HG03442 (cell line): ENCODE results near the gene PHACTR1.

Source experiments
- ATAC-seq: cut with Tn5 transposase; IDR thresholded peaks from one replicate; pipeline ENCODE4 v1.9.1; 2021; ENCODE audit warnings: mild to moderate bottlenecking, moderate library complexity; ENCODE audit not compliant: unreplicated experiment

The PHACTR1 gene

DNA sequence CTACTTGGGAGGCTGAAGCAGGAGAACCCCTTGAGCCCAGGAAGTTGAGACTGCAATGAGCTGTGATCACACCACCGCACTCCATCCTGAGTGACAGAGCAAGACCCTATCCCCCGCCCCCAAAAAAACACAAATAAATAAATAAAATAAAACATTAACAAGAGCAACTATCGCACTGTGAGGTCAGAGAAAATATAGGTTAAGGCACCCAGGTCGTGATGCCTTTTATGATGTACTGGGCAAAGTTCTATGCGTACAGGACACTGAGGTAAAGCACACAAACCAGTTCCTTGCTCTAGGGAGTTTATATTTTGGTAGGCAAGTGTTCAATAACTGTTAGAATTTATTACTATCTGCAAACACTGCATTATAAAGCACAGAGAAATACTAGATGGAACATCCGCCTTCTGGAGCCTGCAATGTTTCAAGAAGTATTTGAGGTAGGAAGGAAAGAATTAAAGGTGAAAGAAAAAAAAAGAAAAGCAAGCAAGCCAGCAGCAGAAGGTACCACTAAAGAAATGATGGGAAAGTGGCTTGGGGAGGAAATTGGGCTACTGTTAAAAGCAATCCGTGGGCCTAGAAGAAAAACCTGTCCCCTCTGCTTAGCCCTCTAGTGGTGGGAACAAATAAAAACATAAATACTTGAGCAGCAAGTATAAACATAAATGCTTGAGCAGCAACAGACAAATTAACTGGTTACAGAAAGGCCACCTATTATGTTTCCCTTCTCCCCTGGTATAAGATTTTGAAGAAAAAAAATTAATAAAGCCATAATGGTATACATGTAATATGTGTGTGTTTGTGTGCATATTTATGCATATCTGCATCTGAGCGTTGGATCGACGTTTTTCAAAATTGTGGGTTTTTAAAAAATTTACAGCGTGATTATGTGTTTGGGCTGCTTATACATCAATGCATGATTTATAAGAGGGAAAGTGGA is 128.0 kb downstream of the PHACTR1 start:
- ATAC-seq: no peak

DNA sequence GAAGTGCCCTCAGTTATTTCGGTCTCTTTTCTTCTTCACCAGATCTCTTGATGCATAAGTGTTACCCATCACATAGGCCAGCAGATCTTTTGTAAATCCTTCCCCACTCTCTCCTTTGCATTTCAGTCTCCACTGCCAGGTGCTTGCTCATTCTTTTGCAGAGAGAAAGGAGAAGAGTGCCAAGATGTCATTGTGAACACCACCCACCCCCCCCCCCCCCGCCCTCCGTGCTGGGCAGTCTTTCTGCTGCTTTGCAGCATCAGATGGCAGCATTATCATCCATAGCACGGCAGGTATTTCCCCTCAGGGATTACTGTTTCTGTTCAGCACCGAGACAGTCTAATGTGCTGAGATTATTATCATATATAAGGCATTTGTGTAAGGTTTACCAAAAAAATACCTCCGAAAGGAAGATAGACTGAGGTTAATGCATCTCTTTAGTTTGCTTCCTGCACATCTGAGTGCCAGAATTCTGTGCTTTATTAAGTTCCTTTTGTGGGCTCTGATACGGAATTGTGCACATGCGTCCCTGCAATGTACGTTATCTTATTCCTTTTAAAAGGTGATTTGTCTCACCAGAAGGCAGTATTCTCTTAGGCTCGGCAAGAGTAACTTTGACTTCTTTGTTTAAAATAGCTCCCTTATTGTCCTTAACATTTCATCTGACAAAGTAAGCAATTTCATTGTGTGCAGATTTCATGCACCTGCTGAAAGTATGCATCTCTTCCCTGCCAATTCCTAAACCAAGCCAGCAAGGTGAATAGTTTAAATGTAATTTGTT is 128.8 kb downstream of the PHACTR1 start:
- ATAC-seq: no peak

DNA sequence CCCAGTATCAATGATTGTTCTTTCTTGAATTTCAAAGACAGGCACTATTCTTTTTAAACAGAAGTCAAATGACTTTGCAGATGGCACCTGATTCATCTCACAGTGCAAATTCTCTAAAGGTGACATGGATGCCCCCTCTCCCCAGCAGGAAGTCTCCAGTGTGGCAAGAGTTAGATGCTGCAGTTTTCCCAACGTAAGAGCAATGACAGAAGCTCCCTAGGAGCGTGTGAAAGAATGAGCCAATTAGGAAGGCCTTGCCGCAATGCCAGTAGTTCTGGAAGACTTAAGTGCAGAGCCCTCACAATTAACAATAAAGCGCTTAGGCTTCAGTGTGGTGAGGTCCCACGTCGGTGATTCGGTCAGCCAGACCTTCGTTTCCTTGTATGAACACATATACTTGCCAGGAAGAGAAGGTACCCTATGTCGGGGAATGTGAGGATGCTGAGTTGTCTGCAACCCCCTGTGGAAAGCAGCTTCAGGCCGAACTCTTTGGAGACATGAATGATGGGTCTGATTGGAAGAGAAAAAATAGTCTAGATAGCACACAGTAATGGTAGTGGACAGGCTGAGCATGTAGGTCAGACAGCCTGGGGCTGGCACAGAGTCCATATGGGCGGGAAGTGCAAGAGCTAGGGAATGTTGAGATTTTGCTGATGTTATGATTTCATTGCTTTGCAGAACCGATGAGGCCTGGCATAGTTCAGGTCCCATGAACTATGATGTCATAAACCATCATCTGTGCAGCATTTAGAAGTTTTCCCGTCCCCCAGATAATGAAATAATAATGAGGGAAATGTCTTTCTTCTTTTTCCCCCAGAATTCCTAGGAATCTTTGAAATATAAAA is 132.6 kb downstream of the PHACTR1 start:
- ATAC-seq: no peak

DNA sequence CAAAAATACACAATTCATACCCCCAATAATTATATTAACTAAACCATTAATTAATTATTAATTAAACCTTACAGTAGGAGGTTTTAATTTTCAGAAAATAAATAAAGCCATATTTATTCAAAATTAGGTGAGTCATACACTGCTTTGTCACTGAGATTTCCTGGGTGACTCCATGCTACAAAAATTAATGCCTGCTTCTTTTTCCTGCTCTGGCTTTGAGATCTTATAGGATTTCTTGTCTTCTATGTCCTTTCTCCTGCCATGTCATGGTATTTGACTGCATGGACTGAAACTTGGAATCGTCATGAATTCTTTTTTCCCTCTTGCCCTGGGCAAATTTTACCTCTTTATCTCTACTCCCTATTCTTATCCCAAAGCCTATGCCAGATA is 133.2 kb downstream of the PHACTR1 start:
- no peak for ATAC-seq

DNA sequence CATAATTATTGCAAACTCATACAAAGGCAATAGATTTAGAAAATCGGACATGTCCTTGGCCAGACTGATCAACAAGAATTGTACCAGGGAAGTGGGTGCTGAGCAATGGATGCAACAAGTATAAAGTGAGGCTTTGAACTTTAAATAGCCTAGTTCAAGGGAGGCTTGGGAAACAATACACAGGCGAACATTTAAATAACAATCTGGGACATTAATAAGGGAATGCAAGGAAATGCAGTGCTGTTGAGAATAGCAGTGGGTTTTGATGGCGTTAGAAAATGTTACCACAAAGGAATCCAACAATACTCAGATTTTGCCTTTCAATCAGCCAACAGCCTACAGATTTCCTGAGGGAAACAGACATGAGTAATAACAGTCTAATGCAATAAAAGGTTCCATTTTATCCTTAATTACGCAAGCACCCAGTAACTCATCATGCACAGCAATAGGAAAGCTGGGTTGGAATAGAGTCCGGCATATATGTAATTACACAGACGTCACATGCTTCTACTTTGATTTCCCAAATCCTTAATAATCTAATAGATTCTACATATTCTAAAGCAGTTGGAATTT is 134.6 kb downstream of the PHACTR1 start:
- no peak for ATAC-seq

DNA sequence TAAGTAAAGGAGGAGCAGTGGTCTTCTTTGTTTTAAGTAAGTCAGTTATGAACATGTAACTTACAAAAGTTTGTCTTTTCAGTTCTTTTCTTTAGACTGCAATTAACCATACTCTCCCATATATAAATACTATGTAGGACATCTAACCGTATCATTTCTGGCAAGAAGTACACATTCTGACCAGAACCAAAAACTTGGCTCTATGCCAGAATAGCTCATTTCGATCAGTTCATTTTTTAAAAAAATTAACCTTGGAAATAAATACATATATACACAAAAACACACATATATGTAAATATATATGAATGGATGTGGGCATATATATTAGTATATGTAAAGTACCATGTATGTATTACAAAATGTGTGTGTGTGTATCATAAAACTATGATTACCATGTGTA is 145.0 kb downstream of the PHACTR1 start:
- ATAC-seq: no peak

DNA sequence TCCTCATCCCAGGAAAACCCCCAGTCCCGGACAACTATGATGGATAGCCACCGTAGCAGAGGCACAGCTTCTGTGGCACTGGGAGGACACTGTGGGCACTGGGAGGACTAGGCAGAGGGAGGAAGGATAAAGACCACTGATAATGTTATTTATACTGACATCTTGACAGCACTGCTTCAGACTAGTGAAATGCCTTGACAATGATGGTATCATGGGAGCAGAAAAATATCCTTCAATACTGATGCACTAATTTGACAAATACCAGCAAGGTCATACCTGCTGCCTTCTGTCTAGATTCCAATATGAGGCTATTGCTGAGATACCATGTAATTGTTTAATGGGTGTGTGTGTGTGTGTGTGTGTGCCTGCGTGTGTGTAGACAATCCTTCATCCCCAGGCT is 148.6 kb downstream of the PHACTR1 start:
- no peak for ATAC-seq

DNA sequence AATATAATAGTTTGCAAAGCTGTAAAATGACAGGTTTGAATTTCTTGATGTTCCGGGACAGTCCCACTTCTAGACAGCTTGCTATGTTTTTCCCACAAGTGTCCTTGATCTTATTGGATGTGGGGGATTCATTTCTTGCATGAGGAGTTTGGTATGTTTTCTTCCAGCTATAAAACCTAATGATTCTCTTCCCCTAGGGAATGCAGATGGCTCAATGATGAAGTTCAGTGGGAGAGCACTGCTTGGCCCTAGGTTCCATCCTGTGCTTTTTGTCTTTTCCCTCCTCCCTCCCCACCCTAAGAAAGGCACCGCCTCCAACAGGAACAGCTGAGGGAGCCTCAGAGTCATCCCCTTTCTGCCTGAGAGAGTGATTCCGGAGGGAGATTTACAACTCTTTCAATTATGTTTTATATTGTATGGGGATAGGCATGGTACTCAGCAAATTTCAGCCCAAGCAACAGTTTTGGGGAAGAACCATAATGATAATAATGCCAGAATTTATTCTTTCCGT is 149.2 kb downstream of the PHACTR1 start:
- no peak for ATAC-seq

DNA sequence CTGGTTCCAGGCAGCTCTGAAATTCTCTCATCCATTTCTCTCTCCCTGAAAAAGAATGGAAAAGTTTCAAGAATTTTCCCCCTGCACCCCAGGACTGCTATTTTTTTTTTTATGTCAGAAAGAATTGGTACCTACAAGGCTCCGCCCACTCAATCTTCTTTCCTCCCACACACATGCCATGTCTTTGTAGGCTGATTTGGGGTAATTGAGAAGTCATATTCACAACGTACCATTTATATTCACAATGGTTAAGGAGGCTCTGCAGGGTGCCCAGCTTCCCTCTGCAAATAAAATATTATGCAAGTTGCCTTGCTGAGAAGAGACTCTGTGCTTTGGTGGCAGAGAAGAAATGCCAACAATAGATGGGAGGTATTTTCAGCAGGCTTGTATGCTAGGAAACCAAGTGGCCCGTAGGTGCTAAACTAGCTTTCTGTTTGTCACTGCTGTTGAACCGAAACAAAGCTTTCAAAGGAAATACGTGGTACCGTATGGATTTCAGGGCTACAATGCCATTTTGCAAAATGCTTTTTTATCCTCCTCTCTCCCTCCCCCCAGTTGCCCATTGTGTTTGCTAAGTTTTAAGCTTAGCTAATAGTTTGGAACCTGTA is 150.0 kb downstream of the PHACTR1 start:
- no peak for ATAC-seq

DNA sequence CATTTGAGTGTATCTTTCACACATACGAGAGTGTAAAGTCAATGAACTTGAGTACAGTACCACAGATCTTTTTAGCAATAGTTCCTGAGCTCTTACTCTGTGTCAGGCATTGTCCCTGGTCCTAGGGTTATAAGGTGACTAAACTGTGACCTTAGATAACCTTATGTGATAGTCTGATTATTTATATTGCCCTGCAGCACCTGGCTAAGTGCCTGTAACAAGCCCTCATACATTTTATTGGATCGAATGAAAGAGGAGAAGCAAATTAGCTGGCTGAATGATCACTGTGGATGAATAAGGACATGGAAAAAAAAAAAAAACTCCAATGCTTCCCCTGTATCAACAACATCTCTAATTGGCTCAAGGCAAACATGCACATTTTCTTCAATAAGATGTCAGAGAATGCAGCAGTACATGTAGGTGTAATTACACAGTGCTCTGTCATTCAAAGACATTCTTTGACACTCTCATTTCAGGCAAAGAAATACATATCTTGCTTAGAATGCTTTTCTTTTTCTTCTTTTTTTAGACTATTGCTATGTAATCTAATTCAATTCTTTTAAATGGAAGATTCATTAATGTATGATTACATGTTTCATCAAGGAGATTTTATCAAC is 153.4 kb downstream of the PHACTR1 start:
- no peak for ATAC-seq

DNA sequence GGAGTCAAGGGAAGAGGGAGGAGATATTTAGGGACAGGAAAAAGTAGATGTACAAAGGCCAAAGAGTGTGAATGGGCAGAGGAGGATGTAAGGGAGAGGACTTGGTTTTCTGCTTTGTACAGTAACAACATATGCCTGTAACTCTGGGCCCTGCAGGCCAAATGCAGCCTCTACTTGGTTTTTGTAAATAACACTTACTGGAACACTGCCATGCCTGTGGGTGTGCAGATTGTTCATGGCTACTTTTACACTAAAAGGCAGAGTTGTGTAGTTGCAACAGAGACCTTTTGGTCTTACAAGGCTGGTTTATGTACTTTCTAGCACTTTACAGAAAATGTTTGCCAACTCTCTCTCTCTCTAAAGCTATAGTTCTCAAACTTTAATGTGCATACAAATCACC is 157.1 kb downstream of the PHACTR1 start:
- no peak for ATAC-seq

DNA sequence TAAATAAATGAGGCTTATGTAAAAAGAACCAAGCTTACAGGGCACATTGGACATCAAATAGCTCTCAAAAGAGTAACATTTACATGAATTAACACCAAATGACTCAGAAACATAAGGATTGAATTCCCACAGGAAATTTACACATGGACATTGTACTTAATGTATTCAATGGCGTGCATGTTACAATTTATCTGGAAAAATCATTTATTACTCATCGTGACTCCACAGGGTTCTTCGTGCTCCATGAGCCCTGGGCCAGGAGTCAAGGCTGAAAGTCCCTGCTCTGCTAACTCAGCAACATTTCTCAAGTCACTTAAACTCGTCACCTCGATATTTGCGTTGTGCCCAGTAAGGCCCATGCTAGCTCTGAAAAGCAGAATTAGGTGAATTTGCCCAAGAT is 158.5 kb downstream of the PHACTR1 start:
- ATAC-seq: no peak

DNA sequence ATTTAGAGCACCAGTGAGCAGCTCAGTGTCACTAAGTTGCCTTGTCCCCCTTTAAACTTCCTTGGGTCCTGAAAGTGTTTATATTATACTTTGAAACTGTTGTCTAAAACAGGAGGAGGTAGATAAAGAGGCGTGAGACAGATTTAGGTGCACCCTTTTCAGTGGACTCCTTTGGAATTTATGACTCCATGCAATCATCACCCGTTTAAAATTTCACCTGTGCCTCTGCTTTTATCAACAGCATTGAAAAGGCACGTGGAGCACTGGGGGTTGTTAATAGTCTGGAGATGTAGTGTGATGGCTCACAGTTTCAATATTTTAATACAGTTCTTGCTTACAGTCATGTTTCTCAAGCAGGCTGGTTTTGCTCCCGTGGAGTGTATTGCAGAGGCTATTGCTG is 162.2 kb downstream of the PHACTR1 start:
- ATAC-seq: no peak

DNA sequence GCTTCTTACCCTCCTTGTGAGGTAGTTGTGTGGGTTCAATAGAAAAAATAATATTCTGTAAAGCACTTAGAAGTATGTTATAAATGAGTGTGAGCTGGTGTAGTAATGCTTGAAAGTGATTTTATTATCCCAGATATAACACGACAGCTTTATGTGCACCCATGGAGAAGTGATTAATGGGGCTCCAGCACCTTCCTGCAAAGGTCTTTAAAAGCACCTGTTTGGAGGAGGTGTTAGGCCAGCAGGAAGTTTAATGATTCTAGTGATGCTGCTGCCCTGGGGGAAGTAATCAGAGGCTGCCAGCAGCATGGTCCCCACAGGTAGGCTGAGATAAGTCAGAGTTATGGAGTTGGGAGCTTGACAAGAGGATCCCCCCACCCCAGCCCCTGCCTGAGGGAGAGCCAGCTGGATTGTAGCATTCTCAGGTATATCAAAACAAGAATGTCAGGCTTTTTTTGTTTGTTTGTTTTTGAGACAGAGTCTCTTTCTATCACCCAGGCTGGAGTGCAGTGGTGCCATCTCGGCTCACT is 166.3 kb downstream of the PHACTR1 start:
- no peak for ATAC-seq

DNA sequence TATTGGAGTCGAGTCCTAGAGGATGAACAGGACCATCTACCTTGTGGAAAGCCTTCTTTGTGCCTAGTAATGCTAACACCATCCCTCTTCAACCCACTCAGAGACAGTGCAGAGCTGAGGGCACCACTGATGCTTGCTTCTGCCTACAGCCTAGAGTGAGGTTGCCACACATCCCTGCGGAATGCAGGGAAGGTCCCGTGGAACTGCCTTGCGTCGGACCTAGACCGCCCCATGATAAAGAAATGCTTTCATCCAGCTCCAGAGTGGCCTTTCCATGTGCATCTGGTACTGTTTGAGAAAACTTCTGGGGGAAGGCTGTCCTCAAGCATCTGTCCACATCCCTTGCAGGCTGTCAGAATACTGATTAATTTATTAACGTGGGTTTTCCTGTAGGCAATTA is 168.4 kb downstream of the PHACTR1 start:
- ATAC-seq: no peak

DNA sequence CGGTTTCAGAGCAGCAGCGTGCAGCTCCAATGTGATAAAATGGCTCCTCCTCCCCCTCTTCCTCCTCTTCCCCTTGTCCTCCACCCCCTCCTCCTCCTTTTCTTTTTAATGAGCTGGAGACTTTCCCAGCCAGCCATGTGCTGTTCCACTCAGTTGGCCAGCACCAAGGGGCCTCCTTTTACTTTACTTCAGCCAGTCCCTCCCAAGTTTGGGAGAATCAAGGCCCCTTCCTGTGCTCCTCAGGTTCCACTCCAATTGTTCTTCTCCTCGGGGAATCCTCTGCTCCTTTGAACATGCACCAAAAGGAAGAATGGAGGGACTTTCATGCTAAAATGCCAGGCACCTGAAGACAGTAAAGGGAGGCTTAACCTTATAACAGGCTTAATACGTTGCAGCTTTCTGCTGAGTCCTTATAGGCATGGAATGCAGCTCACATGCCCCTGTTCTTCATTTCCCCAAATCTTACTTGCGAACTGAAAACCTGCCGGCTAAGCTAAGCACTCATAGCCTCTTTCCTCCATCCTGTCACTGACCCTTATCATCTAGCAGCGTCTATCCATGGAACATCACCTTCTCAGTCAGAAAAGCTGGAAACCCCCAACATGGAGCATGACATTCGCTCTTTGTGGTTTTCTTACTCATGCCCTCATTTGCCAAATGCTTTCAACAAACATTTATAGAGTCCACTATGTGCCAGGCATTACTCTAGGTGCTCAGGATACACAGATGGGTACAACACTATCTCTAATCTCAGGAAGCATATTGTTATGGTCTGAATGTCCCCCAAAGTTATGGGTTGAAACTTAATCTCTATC is 170.6 kb downstream of the PHACTR1 start:
- no peak for ATAC-seq

DNA sequence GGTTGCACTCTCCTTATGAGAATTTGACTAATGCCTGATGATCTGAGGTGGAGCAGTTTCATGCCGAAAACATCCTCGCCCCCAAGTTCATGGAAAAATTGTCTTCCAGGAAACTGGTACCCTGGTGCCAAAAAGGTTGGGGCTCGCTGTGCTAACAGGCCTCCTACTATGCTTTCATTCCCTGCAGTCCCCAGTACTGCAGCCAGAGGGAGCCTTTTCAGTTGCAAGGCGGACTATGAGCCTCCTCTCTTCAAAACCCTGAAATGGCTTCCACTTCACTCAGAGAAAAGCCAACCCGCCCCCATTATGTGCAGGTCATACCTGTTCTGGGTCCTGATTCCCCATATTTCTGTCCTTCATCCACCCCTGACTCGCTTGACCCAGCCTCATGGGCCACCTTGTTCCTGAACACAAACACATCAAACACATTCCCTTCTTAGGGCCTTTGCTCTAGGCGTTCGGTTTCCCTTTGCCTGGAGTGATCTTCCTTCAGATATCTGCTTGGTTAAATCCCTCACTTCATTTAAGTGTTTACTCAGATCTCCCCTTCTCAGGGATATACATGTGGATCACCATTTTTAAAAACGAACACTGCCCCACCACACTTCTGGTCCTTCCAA is 173.7 kb downstream of the PHACTR1 start:
- ATAC-seq: no peak

DNA sequence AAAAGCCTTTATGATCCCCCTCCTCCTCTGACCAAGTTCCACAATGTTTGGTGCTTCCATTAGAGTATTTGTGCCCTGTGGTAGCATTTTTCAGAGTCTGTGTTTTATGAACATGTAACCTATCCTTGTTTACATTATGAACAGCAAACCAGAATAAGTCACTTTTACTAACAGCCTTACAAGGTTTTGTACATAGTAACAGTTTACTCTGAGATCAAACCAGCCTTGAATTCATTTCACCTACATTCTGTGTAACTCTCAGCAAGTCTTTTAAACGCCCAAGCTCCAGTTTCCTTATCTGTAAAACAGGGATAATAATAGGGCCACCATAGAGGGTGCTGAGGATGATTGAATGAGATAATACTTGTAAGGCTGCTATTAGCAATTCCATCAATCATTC is 175.0 kb downstream of the PHACTR1 start:
- no peak for ATAC-seq
